Mammary microvascular endothelial cell (primary cell): ENCODE measurements around the gene IFRD1. TPM values are rescaled to one million over a fixed set of nuclear protein-coding genes. Genes with fewer than 3 reads are reported as not detected.

Experiments used
- total RNA-seq: library from RNA; depleted of rRNA; stranded (reverse); fragments of >200 nt; gene quantifications from 2 replicates; pipeline ENCODE4 v1.2.3, GENCODE V29; 2015

The IFRD1 gene
- total RNA-seq: 24.3 and 31.8 TPM in 2 replicates

DNA sequence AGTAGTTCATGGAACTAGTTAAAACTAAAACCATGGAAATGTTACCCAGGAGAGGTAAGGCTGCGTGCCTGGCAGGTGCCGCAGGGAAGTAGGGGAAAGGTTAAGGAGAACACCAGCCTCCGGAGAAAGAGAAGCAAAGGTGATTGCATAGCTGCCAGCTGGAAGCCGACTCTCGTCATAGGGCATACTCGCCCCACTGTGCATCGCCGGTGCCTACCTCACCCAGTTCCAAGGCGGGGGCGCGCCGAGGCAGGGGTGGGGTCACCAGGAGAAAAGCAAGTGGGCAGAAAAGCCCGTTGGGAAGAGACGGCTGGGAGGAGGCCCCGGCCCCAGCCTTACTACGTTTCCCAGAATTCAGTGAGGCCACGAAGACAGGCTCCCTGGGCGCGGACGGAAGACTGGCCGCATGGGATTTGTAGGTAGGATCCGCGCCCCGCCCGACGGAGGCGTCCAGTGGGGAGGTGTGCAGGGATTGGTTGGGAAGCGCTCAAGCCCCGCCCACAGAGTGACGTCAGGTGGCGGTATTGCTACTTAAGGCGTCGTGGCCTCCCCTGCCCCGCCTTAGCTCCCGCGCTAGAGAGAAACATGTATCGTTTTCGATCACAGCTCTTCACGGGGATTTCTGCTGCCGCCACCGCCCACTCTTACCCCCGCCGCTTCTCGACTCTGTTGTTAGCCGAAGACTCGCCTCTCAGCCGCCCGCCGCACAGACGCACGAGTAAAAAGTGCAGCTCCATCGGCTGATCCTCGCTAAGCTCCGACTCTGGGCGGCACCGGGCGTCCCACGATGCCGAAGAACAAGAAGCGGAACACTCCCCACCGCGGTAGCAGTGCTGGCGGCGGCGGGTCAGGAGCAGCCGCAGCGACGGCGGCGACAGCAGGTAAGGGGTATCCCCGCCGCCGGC, at the start of gene IFRD1:
TSS of gene IFRD1 (plus strand) at position 559 of the 905 bp plus-strand sequence. CDS start at position 788, 229 bp downstream.

Other genes with a start within 250 kb of the IFRD1 start
- gene DOCK4, start 244.1 kb upstream of the IFRD1 start, total RNA-seq: 48.5 and 50.3 TPM in 2 replicates
- 17.0 and 18.3 TPM in 2 replicates for gene ZNF277, start 243.8 kb upstream of the IFRD1 start, total RNA-seq
- 0.05 and 0.07 TPM in 2 replicates for gene LSMEM1, start 30.5 kb downstream of the IFRD1 start, total RNA-seq